ENCODE results near the gene PRDM16. TPM values are rescaled to one million over a fixed set of nuclear protein-coding genes. Genes with fewer than 3 reads are reported as not detected.
"Not testable (repeated sequence)": the region's sequence is repeated elsewhere in the genome, so short reads cannot be mapped to it uniquely, and the experiment has no call there.

PRDM16 gene
- total and polyA plus RNA-seq, 4 donors, result 0.05 to 0.67 (median 0.19) TPM

- not testable (repeated sequence) for H3K9me3 ChIP-seq (ENCODE audit: control insufficient read depth in 4 of 4, low read length in 3 of 4); H3K4me1 ChIP-seq (ENCODE audit: control insufficient read depth in 4 of 4, insufficient read depth in 4 of 4, low read length in 3 of 4); H3K27ac ChIP-seq (ENCODE audit: low read depth in 1 of 2, low read length in 2 of 2); H3K9ac ChIP-seq (ENCODE audit: low read depth in 1 of 2, low read length in 2 of 2); H3K4me3 ChIP-seq (ENCODE audit: low read depth in 1 of 3, low read length in 3 of 3); H3K27me3 ChIP-seq (ENCODE audit: control insufficient read depth in 4 of 4, insufficient read depth in 4 of 4, low read length in 3 of 4); H3K36me3 ChIP-seq (ENCODE audit: control insufficient read depth in 4 of 4, insufficient read depth in 3 of 4, low read depth in 1 of 4, low read length in 3 of 4); DNase-seq (ENCODE audit: low spot score)
- 86% methylated on average over 20 of the region's 20 CpGs for WGBS
Observed at GRCh38 chr1:3087946-3088668, 19.1 kb downstream of the PRDM16 start.

- Histone ChIP-seq H3K27me3 (ENCODE audit: control insufficient read depth in 4 of 4, insufficient read depth in 4 of 4, low read length in 3 of 4) (no peaks in the 10 kb centered on the region), H3K4me1 (ENCODE audit: control insufficient read depth in 4 of 4, insufficient read depth in 4 of 4, low read length in 3 of 4) (no peaks in the 10 kb centered on the region), H3K9me3 (ENCODE audit: control insufficient read depth in 4 of 4, low read length in 3 of 4) (no peaks in the 10 kb centered on the region), H3K9ac (ENCODE audit: low read depth in 1 of 2, low read length in 2 of 2) (no peak overlapping the region), H3K27ac (ENCODE audit: low read depth in 1 of 2, low read length in 2 of 2) (no peak overlapping the region), H3K4me3 (ENCODE audit: low read depth in 1 of 3, low read length in 3 of 3) (no peak overlapping the region), H3K36me3 (ENCODE audit: control insufficient read depth in 4 of 4, insufficient read depth in 3 of 4, low read depth in 1 of 4, low read length in 3 of 4) (no peaks in the 10 kb centered on the region)
- TF ChIP-seq HNF4G (IDR thresholded peaks at IDR 0.05) (no peak), REST (IDR thresholded peaks at IDR 0.05) (no peak), YY1 (IDR thresholded peaks at IDR 0.05) (no peak), ATF3 (IDR thresholded peaks at IDR 0.05) (no peak), TAF1 (conservative IDR thresholded peaks at IDR 0.05) (no peak), JUND (IDR thresholded peaks at IDR 0.05) (no peak), RXRA (IDR thresholded peaks at IDR 0.05) (no peak), GABPA (IDR thresholded peaks at IDR 0.05 in 1 of 2, conservative IDR thresholded peaks at IDR 0.05 in 1 of 2) (no peak), SP1 (IDR thresholded peaks at IDR 0.05) (no peak), RAD21 (IDR thresholded peaks at IDR 0.05) (no peak), EGR1 (IDR thresholded peaks at IDR 0.05; ENCODE audit: low read depth in 2 of 2) (no peak), FOXA1 (IDR thresholded peaks at IDR 0.05) (no peak), ZBTB33 (IDR thresholded peaks at IDR 0.05) (no peak), CTCF (IDR thresholded peaks at IDR 0.05; ENCODE audit: low read depth, low read length, missing input control) (no peak), HNF4A (conservative IDR thresholded peaks at IDR 0.05) (no peak)
- DNase-seq (ENCODE audit: low spot score), result no peak
- WGBS, result 88% methylated on average over 17 of the region's 17 CpGs
Observed at GRCh38 chr1:3089490-3089889, 20.5 kb downstream of the PRDM16 start.
